Measurements from ENCODE around the gene FBL. TPM values are rescaled to one million over a fixed set of nuclear protein-coding genes. Genes with fewer than 3 reads are reported as not detected.

The FBL gene
- total RNA-seq, 1 experiment from 2014 or later, result 188 TPM

Small RNAs within 50 kb of the gene (small RNA-seq; reads per million reads assigned to genes)
- gene MIR6719, result 0 reads per million in 2 experiments

Other genes starting within 250 kb of the FBL start
- not detected in 2 replicates for gene LGALS13, start 243.9 kb downstream of the FBL start, total RNA-seq (2014; rRNA removed; shearing (Covaris generic))
- gene LGALS16, start 190.5 kb downstream of the FBL start, total RNA-seq (2014; rRNA removed; shearing (Covaris generic)), result not detected in 2 replicates
- gene LGALS14, start 141.9 kb downstream of the FBL start, total RNA-seq (2014; rRNA removed; shearing (Covaris generic)), result not detected in 2 replicates
- not detected in 2 replicates for gene CLC, start 108.3 kb downstream of the FBL start, total RNA-seq (2014; rRNA removed; shearing (Covaris generic))
- not detected in 2 replicates for gene LEUTX, start 67.5 kb downstream of the FBL start, total RNA-seq (2014; rRNA removed; shearing (Covaris generic))
- 7.6 and 9.0 TPM in 2 replicates for gene DYRK1B, start 12.2 kb downstream of the FBL start, total RNA-seq (2014; rRNA removed; shearing (Covaris generic))
- gene FCGBP, start 88.3 kb upstream of the FBL start, total RNA-seq (2014; rRNA removed; shearing (Covaris generic)), result 0.08 TPM in 2 replicates
- gene PSMC4, start 124.8 kb upstream of the FBL start, total RNA-seq (2014; rRNA removed; shearing (Covaris generic)), result 162 and 174 TPM in 2 replicates
- gene ZNF546, start 150.7 kb upstream of the FBL start, total RNA-seq (2014; rRNA removed; shearing (Covaris generic)), result 2.0 and 6.4 TPM in 2 replicates
- gene ZNF780B, start 209.9 kb upstream of the FBL start, total RNA-seq (2014; rRNA removed; shearing (Covaris generic)), result 5.2 and 5.9 TPM in 2 replicates
- gene ZNF780A, start 244.6 kb upstream of the FBL start, total RNA-seq (2014; rRNA removed; shearing (Covaris generic)), result 16.9 and 19.0 TPM in 2 replicates